Measurements from ENCODE around the gene ADGRB2. TPM values are rescaled to one million over a fixed set of nuclear protein-coding genes. Genes with fewer than 3 reads are reported as not detected.

Gene ADGRB2
- total RNA-seq, 4 donors from 2014 or later = 1.1 to 2.2 (median 1.7) TPM; not detected in 1

- intact Hi-C loops (cut with DNase I; ENCODE audit: low total_unique reads) (loop anchor here (2.0 kb wide), 1 partner anchor 201 kb away; no protein-coding TSS in a partner anchor), in situ Hi-C loops (cut with MboI; ENCODE audit: low sequenced_read_pairs in 4 of 4) (no loop called here)
- H3K4me3 ChIP-seq = peak overlapping the region; percentile 45 to 67 (median 50)
- H3K36me3 ChIP-seq = no peaks in the 10 kb centered on the region
- peaks cover 19 to 33% of the 10 kb centered on the region in 2 donors for H3K4me1 ChIP-seq
- ATAC-seq = no peak
- peaks cover 25 to 33% (median 32%) of the 10 kb centered on the region in 3 donors for H3K27me3 ChIP-seq
- no peak for DNase-seq
- no peaks in the 10 kb centered on the region for H3K9me3 ChIP-seq
- TF ChIP-seq CTCF (IDR thresholded peaks at IDR 0.05 in 4 of 5, conservative IDR thresholded peaks at IDR 0.05 in 1 of 5) (no peak), POLR2A (IDR thresholded peaks at IDR 0.05) (no peak)
- no peak overlapping the region for H3K27ac ChIP-seq
Measured at GRCh38 chr1:31763671-31764311, 349 bp downstream of the ADGRB2 start.

- intact Hi-C loops (cut with DNase I; ENCODE audit: low total_unique reads) (loop anchor here (1.0 to 2.0 kb wide), 2 partner anchors 26 to 202 kb away; no protein-coding TSS in a partner anchor), in situ Hi-C loops (cut with MboI; ENCODE audit: low sequenced_read_pairs in 4 of 4) (no loop called here)
- DNase-seq (peak; percentile 15 to 37), ATAC-seq (peak; percentile 42 to 45)
- peak overlapping the region; percentile 45 to 67 (median 50) for H3K4me3 ChIP-seq
- H3K27me3 ChIP-seq = peaks cover 25 to 33% (median 32%) of the 10 kb centered on the region in 3 donors
- H3K27ac ChIP-seq = no peak overlapping the region
- H3K4me1 ChIP-seq = peaks cover 19 to 33% of the 10 kb centered on the region in 2 donors
- no peaks in the 10 kb centered on the region for H3K9me3 ChIP-seq
- no peaks in the 10 kb centered on the region for H3K36me3 ChIP-seq
- TF ChIP-seq POLR2A (IDR thresholded peaks at IDR 0.05) (no peak), CTCF (IDR thresholded peaks at IDR 0.05 in 4 of 5, conservative IDR thresholded peaks at IDR 0.05 in 1 of 5) (peak; percentile 43 to 82 (median 64))
Measured at GRCh38 chr1:31762726-31763670, 1.1 kb downstream of the ADGRB2 start.

GRCh38 chr1:31762323-31762722, 1.8 kb downstream of the ADGRB2 start:
- peaks cover 25 to 33% (median 32%) of the 10 kb centered on the region in 3 donors for H3K27me3 ChIP-seq
- in situ Hi-C loops (cut with MboI; ENCODE audit: low sequenced_read_pairs in 4 of 4) (no loop called here), intact Hi-C loops (cut with DNase I; ENCODE audit: low total_unique reads) (loop anchor here (1.0 to 2.0 kb wide), 2 partner anchors 27 to 202 kb away; no protein-coding TSS in a partner anchor)

GRCh38 chr1:31761883-31762282, 2.3 kb downstream of the ADGRB2 start:
- Histone ChIP-seq H3K27me3 (peaks cover 25 to 33% (median 32%) of the 10 kb centered on the region in 3 donors), H3K27ac (no peak overlapping the region), H3K4me3 (no peak overlapping the region), H3K9me3 (no peaks in the 10 kb centered on the region), H3K36me3 (no peaks in the 10 kb centered on the region), H3K4me1 (peaks cover 19 to 33% of the 10 kb centered on the region in 2 donors)
- in situ Hi-C loops (cut with MboI; ENCODE audit: low sequenced_read_pairs in 4 of 4) = no loop called here
- DNase-seq = no peak
- intact Hi-C loops (cut with DNase I; ENCODE audit: low total_unique reads) = loop anchor here (1.0 to 2.0 kb wide), 2 partner anchors 27 to 203 kb away; no protein-coding TSS in a partner anchor
- no peak for ATAC-seq
- TF ChIP-seq POLR2A (IDR thresholded peaks at IDR 0.05) (no peak), CTCF (IDR thresholded peaks at IDR 0.05 in 4 of 5, conservative IDR thresholded peaks at IDR 0.05 in 1 of 5) (no peak)

More at GRCh38 chr1:31762323-31762722, 1.8 kb downstream of the ADGRB2 start:
- no peaks in the 10 kb centered on the region for H3K9me3 ChIP-seq
- no peak for DNase-seq
- peaks cover 19 to 33% of the 10 kb centered on the region in 2 donors for H3K4me1 ChIP-seq
- TF ChIP-seq CTCF (IDR thresholded peaks at IDR 0.05 in 4 of 5, conservative IDR thresholded peaks at IDR 0.05 in 1 of 5) = no peak
- TF ChIP-seq POLR2A (IDR thresholded peaks at IDR 0.05) = no peak
- no peak for ATAC-seq
- H3K36me3 ChIP-seq = no peaks in the 10 kb centered on the region
- no peak overlapping the region for H3K27ac ChIP-seq
- peak overlapping the region in 1 of 4 donors; percentile 48 for H3K4me3 ChIP-seq

Measured in gastrocnemius medialis (tissue), 4 donors.